GM12878 (cell line): ENCODE data around the gene CUL1. TPM values are rescaled to one million over a fixed set of nuclear protein-coding genes. Genes with fewer than 3 reads are reported as not detected.
A peak's percentile ranks its signal among the peaks of the same experiment; 100 is the strongest.

Experiments
- ATAC-seq: fragments of 200-7000 bp; cut with Tn5 transposase; 3 replicates; pipeline ENCODE4 v1.9.1; 2020; ENCODE audit warnings: mild to moderate bottlenecking, moderate library complexity
- BruUV-seq: library from RNA; stranded (reverse); fragments of 400-500 nt; replicated peaks from 2 replicates; lab custom pipeline; 2021; lab: Mats Ljungman, UMichigan
- CTCF ChIA-PET: fragments of 300-600 bp; sonication (Branson Sonifier 250); formaldehyde crosslinking; extraction: SDS; loops from one replicate; lab custom pipeline; 2021; ENCODE audit warnings: inconsistent platforms; lab: Yijun Ruan, JAX
- POLR2A ChIA-PET: fragments of 350-600 bp; formaldehyde crosslinking; extraction: SDS; loops from one replicate; lab custom pipeline; 2021; ENCODE audit warnings: inconsistent platforms; lab: Charles Lee
- RAD21 ChIA-PET: fragments of 300-600 bp; sonication (Branson Sonifier 250); formaldehyde crosslinking; loops from one replicate; lab custom pipeline; 2023; ENCODE audit warnings: antibody characterized with exemption; ENCODE audit not compliant: unreplicated experiment; lab: Charles Lee
- SMC1A ChIA-PET: fragments of 300-600 bp; sonication (Branson Sonifier 250); formaldehyde crosslinking; loops from one replicate; lab custom pipeline; 2023; ENCODE audit not compliant: unreplicated experiment, uncharacterized antibody; lab: Charles Lee
- DNase-seq: peaks from one replicate; pipeline ENCODE4 v3.0.0-alpha.2; 2011; ENCODE audit warnings: low read depth, low spot score
- FAIRE-seq: peaks from 3 replicates; lab custom pipeline; 2011; peaks lifted over from hg19 to GRCh38; lab: Jason Lieb, UNC
- H2AFZ ChIP-seq: 2 replicates; pipeline ENCODE4 v1.6.0; 2011; ENCODE audit warnings: low read depth, low read length, control low read depth; ENCODE audit not compliant: control insufficient read depth
- H3K27ac ChIP-seq: 2 replicates; pipeline ENCODE4 v1.5.1; 2011; ENCODE audit warnings: control low read depth; ENCODE audit not compliant: control insufficient read depth, insufficient read depth
- H3K27me3 ChIP-seq, 2 experiments: replicated peaks in 1 of 2; 2 replicates each; pipeline versions ENCODE4 v1.6.0 to v1.6.1; 2011; ENCODE audit warnings: low read length in 1 of 2; ENCODE audit not compliant: control insufficient read depth in 2 of 2, insufficient read depth in 2 of 2
- H3K36me3 ChIP-seq, 2 experiments: 2 replicates each; pipeline ENCODE4 v1.5.1; 2011; ENCODE audit warnings: low read length in 1 of 2; ENCODE audit not compliant: control insufficient read depth in 2 of 2, insufficient read depth in 2 of 2
- H3K4me1 ChIP-seq: 2 replicates; pipeline ENCODE4 v1.6.1; 2011; ENCODE audit warnings: mild to moderate bottlenecking, low read length, moderate library complexity, mixed read lengths; ENCODE audit not compliant: control insufficient read depth, insufficient read depth
- H3K4me2 ChIP-seq: 2 replicates; pipeline ENCODE4 v1.6.0; 2011; ENCODE audit warnings: control low read depth; ENCODE audit not compliant: control insufficient read depth, insufficient read depth
- H3K4me3 ChIP-seq: fragments of 200-600 bp; sonication (generic); 2 replicates; pipeline ENCODE4 v1.5.1; 2016
- H3K79me2 ChIP-seq: 2 replicates; pipeline ENCODE4 v1.6.0; 2011; ENCODE audit warnings: low read length; ENCODE audit not compliant: control insufficient read depth, insufficient read depth
- H3K9ac ChIP-seq: 2 replicates; pipeline ENCODE4 v1.8.0; 2011; ENCODE audit warnings: low read length, control low read depth, mixed read lengths; ENCODE audit not compliant: control insufficient read depth, insufficient read depth
- H3K9me3 ChIP-seq: replicated peaks from 3 replicates; pipeline ENCODE4 v1.5.1; 2011; ENCODE audit warnings: mild to moderate bottlenecking, low read length; ENCODE audit not compliant: control insufficient read depth, insufficient read depth
- H4K20me1 ChIP-seq: 2 replicates; pipeline ENCODE4 v1.6.0; 2011; ENCODE audit not compliant: control insufficient read depth, insufficient read depth
- HSF1 ChIP-seq: fragments of 150-350 bp; IDR thresholded peaks from 2 replicates; pipeline ENCODE4 v1.6.1; 2014; ENCODE audit warnings: mild to moderate bottlenecking, low read depth, low read length
- KAT2A ChIP-seq: conservative IDR thresholded peaks from 2 replicates; pipeline ENCODE4 v1.6.1; 2011; ENCODE audit warnings: low read depth, low read length; ENCODE audit not compliant: control insufficient read depth
- WGBS: methylation state at CpG from one replicate; pipeline ENCODE4 v1.1.6; 2016; ENCODE audit warnings: low lambda C conversion rate; ENCODE audit not compliant: insufficient replicate concordance, insufficient coverage; ENCODE audit errors: missing lambda C conversion rate; 5-methylcytosine and 5-hydroxymethylcytosine counted together
- in situ Hi-C: fragments of 300-500 bp; cut with MboI; formaldehyde crosslinking; loops from 9 replicates; pipeline ENCODE4 v1.14.3; 2018; ENCODE audit warnings: mixed read lengths
- intact Hi-C: fragments of 100-400 bp; cut with micrococcal nuclease; formaldehyde crosslinking; loops from one replicate; pipeline ENCODE4 v1.14.2; 2022; ENCODE audit not compliant: unreplicated experiment
- polyA plus RNA-seq, 11 experiments: library from polyadenylated mRNA; depleted of rRNA in 4 of 11; unstranded in 6 of 11; stranded (reverse) in 5 of 11; fragments of >200 nt; fragmentation: Nextera tagmentation in 4 of 11; fragmentation: Illumina TruSeq in 1 of 11; extraction: Ambion mirVana in 4 of 11; extraction: Trizol in 1 of 11; gene quantifications; 1 replicate in 1 of 11; 2 replicates in 10 of 11; pipeline versions ENCODE4 v1.2.1 to v1.2.3, GENCODE V29; 2011 to 2016; ENCODE audit warnings: inconsistent platforms in 2 of 11, missing spikeins in 2 of 11, low read depth in 1 of 11
- total RNA-seq, 4 experiments: library from RNA; depleted of rRNA in 3 of 4; stranded (reverse); fragments of >200 nt in 3 of 4; fragmentation: Illumina TruSeq in 1 of 4; extraction: Trizol in 1 of 4; gene quantifications; 2 replicates each; pipeline versions ENCODE4 v1.2.1 to v1.2.3, GENCODE V29; 2013 to 2021

Gene CUL1
- total and polyA plus RNA-seq, 10 of the 15 experiments (the other 5 are each of a cell fraction or from before 2014, with no cell fraction given) = 13.3 to 63.9 (median 45.9) TPM

DNA sequence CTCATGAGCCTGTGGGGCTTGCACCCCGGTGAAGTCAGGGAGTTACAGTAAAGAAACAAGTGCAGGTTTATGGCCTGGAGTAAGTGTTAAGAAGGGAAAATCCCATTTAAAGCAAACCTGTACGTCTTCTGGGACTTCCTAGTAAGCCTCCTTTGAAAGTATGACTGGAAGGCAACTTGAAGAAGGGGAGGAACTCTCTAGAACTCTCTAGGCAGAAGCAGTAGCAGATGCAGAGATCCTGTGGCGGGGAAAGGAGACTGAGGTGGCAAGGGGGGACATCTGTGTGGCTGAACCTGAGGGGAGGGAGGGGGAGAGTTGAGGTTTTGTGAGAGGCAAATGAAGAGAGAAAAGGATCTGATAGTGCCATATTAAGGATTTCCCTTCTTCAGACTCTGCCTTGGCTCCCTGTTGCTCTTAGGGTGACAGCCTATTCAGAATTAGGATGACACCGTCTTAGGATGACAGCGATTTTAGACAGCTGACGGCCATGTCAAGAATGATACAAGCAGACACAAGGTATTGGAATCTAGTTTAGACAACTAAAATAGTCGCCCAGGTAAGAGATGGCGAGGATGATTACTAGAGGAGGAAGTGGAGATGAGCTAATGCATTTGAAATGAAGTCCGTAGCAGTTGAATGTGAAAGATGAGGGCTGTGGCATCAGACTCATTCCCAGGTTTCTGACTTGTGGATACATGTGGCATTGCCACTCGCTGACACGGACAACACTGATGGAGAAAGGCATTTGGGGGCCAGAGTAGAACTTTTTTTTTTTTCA lies 29.0 kb downstream of the CUL1 start:
- H3K27ac ChIP-seq = peak overlapping the region; percentile 33; the same call in 1 of the 2 replicates
- in situ Hi-C loops = no loop called here
- H3K79me2 ChIP-seq = peaks cover 61% of the 10 kb centered on the region
- ChIA-PET SMC1A (interaction anchor here (0.8 kb wide), 1 partner anchor 17 kb away, joined by 3 read pairs; no protein-coding TSS in a partner anchor), CTCF (interaction anchor here (0.6 kb wide), 1 partner anchor 520 kb away, joined by 3 read pairs; no protein-coding TSS in a partner anchor)
- H3K4me1 ChIP-seq = peaks cover 9% of the 10 kb centered on the region
- no peaks in the 10 kb centered on the region for H3K9me3 ChIP-seq
- H3K36me3 ChIP-seq = peaks cover 5 to 6% of the 10 kb centered on the region in 2 experiments; a peak in 3 of 4 replicates
- no peak for FAIRE-seq
- H3K9ac ChIP-seq = no peak overlapping the region
- no peak for DNase-seq
- ATAC-seq = peak; percentile 43
- TF ChIP-seq KAT2A (no peak), HSF1 (peak; percentile 85)
- TF ChIP-seq, all 136 proteins: peak for 1
- ChIA-PET POLR2A (no interaction called here), RAD21 (no interaction called here)
- WGBS = 89% methylated on average over 11 of the region's 11 CpGs
- Histone ChIP-seq H2AFZ (no peak overlapping the region), H3K4me3 (no peak overlapping the region), H3K4me2 (0 out of 2 replicates have a peak overlapping the region, but pooled peaks have one; percentile 24), H3K27me3 (no peaks in the 10 kb centered on the region), H4K20me1 (peaks cover 7% of the 10 kb centered on the region)
- intact Hi-C loops = no loop called here
- BruUV-seq = no TSS peak
